Measurements from ENCODE around the gene SLC25A28.

SLC25A28 gene

GRCh38 chr10:99612167-99612831, 7.9 kb downstream of the SLC25A28 start:
- no peak for TF ChIP-seq YY1 (IDR thresholded peaks at IDR 0.05; ENCODE audit: insufficient read depth, insufficient read length)
- TF ChIP-seq SUZ12 (IDR thresholded peaks at IDR 0.05; ENCODE audit: extremely low read depth, insufficient read depth, insufficient read length): no peak
- no peak for TF ChIP-seq ZNF274 (IDR thresholded peaks at IDR 0.05; ENCODE audit: low read depth, low read length)
- Histone ChIP-seq H3K4me3 (ENCODE audit: insufficient read length, low read depth) (no peak overlapping the region), H3K9ac (ENCODE audit: insufficient read length, low read depth) (no peak overlapping the region), H3K36me3 (ENCODE audit: insufficient read depth, insufficient read length, low read length) (peaks cover 32% of the 10 kb centered on the region), H3K9me3 (ENCODE audit: insufficient read depth, low read length) (no peaks in the 10 kb centered on the region), H3K4me1 (ENCODE audit: insufficient read depth, insufficient read length) (no peaks in the 10 kb centered on the region), H3K27me3 (ENCODE audit: insufficient read depth, insufficient read length) (no peaks in the 10 kb centered on the region)
- peak; percentile 39 for DNase-seq (ENCODE audit: low read depth, low spot score)

- Histone ChIP-seq H3K27me3 (ENCODE audit: insufficient read depth, insufficient read length) (no peaks in the 10 kb centered on the region), H3K4me3 (ENCODE audit: insufficient read length, low read depth) (no peak overlapping the region), H3K36me3 (ENCODE audit: insufficient read depth, insufficient read length, low read length) (peaks cover 32% of the 10 kb centered on the region), H3K9ac (ENCODE audit: insufficient read length, low read depth) (no peak overlapping the region), H3K4me1 (ENCODE audit: insufficient read depth, insufficient read length) (no peaks in the 10 kb centered on the region), H3K9me3 (ENCODE audit: insufficient read depth, low read length) (no peaks in the 10 kb centered on the region)
- no peak for DNase-seq (ENCODE audit: low read depth, low spot score)
- TF ChIP-seq YY1 (IDR thresholded peaks at IDR 0.05; ENCODE audit: insufficient read depth, insufficient read length) (no peak), SUZ12 (IDR thresholded peaks at IDR 0.05; ENCODE audit: extremely low read depth, insufficient read depth, insufficient read length) (no peak), ZNF274 (IDR thresholded peaks at IDR 0.05; ENCODE audit: low read depth, low read length) (no peak)
These were observed 8.9 kb downstream of the SLC25A28 start for GRCh38 chr10:99611326-99611725.

- Histone ChIP-seq H3K4me3 (ENCODE audit: insufficient read length, low read depth) (no peak overlapping the region), H3K4me1 (ENCODE audit: insufficient read depth, insufficient read length) (no peaks in the 10 kb centered on the region), H3K36me3 (ENCODE audit: insufficient read depth, insufficient read length, low read length) (peaks cover 32% of the 10 kb centered on the region), H3K9ac (ENCODE audit: insufficient read length, low read depth) (no peak overlapping the region), H3K9me3 (ENCODE audit: insufficient read depth, low read length) (no peaks in the 10 kb centered on the region), H3K27me3 (ENCODE audit: insufficient read depth, insufficient read length) (no peaks in the 10 kb centered on the region)
- DNase-seq (ENCODE audit: low read depth, low spot score): no peak
- TF ChIP-seq YY1 (IDR thresholded peaks at IDR 0.05; ENCODE audit: insufficient read depth, insufficient read length) (no peak), ZNF274 (IDR thresholded peaks at IDR 0.05; ENCODE audit: low read depth, low read length) (no peak), SUZ12 (IDR thresholded peaks at IDR 0.05; ENCODE audit: extremely low read depth, insufficient read depth, insufficient read length) (no peak)
These were observed 10.0 kb downstream of the SLC25A28 start for GRCh38 chr10:99610221-99610620.

GRCh38 chr10:99609186-99609585, 11.1 kb downstream of the SLC25A28 start:
- no peak overlapping the region for H3K9ac ChIP-seq (ENCODE audit: insufficient read length, low read depth)
- TF ChIP-seq SUZ12 (IDR thresholded peaks at IDR 0.05; ENCODE audit: extremely low read depth, insufficient read depth, insufficient read length) (no peak), YY1 (IDR thresholded peaks at IDR 0.05; ENCODE audit: insufficient read depth, insufficient read length) (no peak), ZNF274 (IDR thresholded peaks at IDR 0.05; ENCODE audit: low read depth, low read length) (no peak)
- DNase-seq (ENCODE audit: low read depth, low spot score): no peak
- no peaks in the 10 kb centered on the region for H3K4me1 ChIP-seq (ENCODE audit: insufficient read depth, insufficient read length)
- no peaks in the 10 kb centered on the region for H3K27me3 ChIP-seq (ENCODE audit: insufficient read depth, insufficient read length)
- H3K4me3 ChIP-seq (ENCODE audit: insufficient read length, low read depth): no peak overlapping the region
- H3K36me3 ChIP-seq (ENCODE audit: insufficient read depth, insufficient read length, low read length): peaks cover 32% of the 10 kb centered on the region
- no peaks in the 10 kb centered on the region for H3K9me3 ChIP-seq (ENCODE audit: insufficient read depth, low read length)

- TF ChIP-seq SUZ12 (IDR thresholded peaks at IDR 0.05; ENCODE audit: extremely low read depth, insufficient read depth, insufficient read length) (no peak), ZNF274 (IDR thresholded peaks at IDR 0.05; ENCODE audit: low read depth, low read length) (no peak), YY1 (IDR thresholded peaks at IDR 0.05; ENCODE audit: insufficient read depth, insufficient read length) (no peak)
- no peak overlapping the region for H3K4me3 ChIP-seq (ENCODE audit: insufficient read length, low read depth)
- no peaks in the 10 kb centered on the region for H3K9me3 ChIP-seq (ENCODE audit: insufficient read depth, low read length)
- no peaks in the 10 kb centered on the region for H3K27me3 ChIP-seq (ENCODE audit: insufficient read depth, insufficient read length)
- peaks cover 7% of the 10 kb centered on the region for H3K36me3 ChIP-seq (ENCODE audit: insufficient read depth, insufficient read length, low read length)
- H3K9ac ChIP-seq (ENCODE audit: insufficient read length, low read depth): no peak overlapping the region
- DNase-seq (ENCODE audit: low read depth, low spot score): no peak
- peaks cover 2% of the 10 kb centered on the region for H3K4me1 ChIP-seq (ENCODE audit: insufficient read depth, insufficient read length)
These were observed 14.9 kb downstream of the SLC25A28 start for GRCh38 chr10:99605351-99605750.

GRCh38 chr10:99604862-99605261, 15.4 kb downstream of the SLC25A28 start:
- TF ChIP-seq YY1 (IDR thresholded peaks at IDR 0.05; ENCODE audit: insufficient read depth, insufficient read length) (no peak), SUZ12 (IDR thresholded peaks at IDR 0.05; ENCODE audit: extremely low read depth, insufficient read depth, insufficient read length) (no peak), ZNF274 (IDR thresholded peaks at IDR 0.05; ENCODE audit: low read depth, low read length) (no peak)
- H3K4me1 ChIP-seq (ENCODE audit: insufficient read depth, insufficient read length): peaks cover 2% of the 10 kb centered on the region
- no peak for DNase-seq (ENCODE audit: low read depth, low spot score)
- H3K27me3 ChIP-seq (ENCODE audit: insufficient read depth, insufficient read length): no peaks in the 10 kb centered on the region
- peaks cover 3% of the 10 kb centered on the region for H3K36me3 ChIP-seq (ENCODE audit: insufficient read depth, insufficient read length, low read length)
- no peak overlapping the region for H3K9ac ChIP-seq (ENCODE audit: insufficient read length, low read depth)
- H3K9me3 ChIP-seq (ENCODE audit: insufficient read depth, low read length): no peaks in the 10 kb centered on the region
- no peak overlapping the region for H3K4me3 ChIP-seq (ENCODE audit: insufficient read length, low read depth)

- Histone ChIP-seq H3K9ac (ENCODE audit: insufficient read length, low read depth) (no peak overlapping the region), H3K9me3 (ENCODE audit: insufficient read depth, low read length) (no peaks in the 10 kb centered on the region), H3K36me3 (ENCODE audit: insufficient read depth, insufficient read length, low read length) (no peaks in the 10 kb centered on the region), H3K4me1 (ENCODE audit: insufficient read depth, insufficient read length) (peaks cover 2% of the 10 kb centered on the region), H3K4me3 (ENCODE audit: insufficient read length, low read depth) (no peak overlapping the region), H3K27me3 (ENCODE audit: insufficient read depth, insufficient read length) (no peaks in the 10 kb centered on the region)
- TF ChIP-seq ZNF274 (IDR thresholded peaks at IDR 0.05; ENCODE audit: low read depth, low read length) (no peak), SUZ12 (IDR thresholded peaks at IDR 0.05; ENCODE audit: extremely low read depth, insufficient read depth, insufficient read length) (no peak), YY1 (IDR thresholded peaks at IDR 0.05; ENCODE audit: insufficient read depth, insufficient read length) (no peak)
- DNase-seq (ENCODE audit: low read depth, low spot score): no peak
These were observed 21.3 kb downstream of the SLC25A28 start for GRCh38 chr10:99598781-99599509.

Data from NT2/D1 (cell line).